ENCODE results near the gene MS4A6A. TPM values are rescaled to one million over a fixed set of nuclear protein-coding genes. Genes with fewer than 3 reads are reported as not detected.

Gene MS4A6A, protein sequence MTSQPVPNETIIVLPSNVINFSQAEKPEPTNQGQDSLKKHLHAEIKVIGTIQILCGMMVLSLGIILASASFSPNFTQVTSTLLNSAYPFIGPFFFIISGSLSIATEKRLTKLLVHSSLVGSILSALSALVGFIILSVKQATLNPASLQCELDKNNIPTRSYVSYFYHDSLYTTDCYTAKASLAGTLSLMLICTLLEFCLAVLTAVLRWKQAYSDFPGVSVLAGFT
- total RNA-seq (ENCODE audit: low replicate concordance), result not detected in 2 replicates

DNA sequence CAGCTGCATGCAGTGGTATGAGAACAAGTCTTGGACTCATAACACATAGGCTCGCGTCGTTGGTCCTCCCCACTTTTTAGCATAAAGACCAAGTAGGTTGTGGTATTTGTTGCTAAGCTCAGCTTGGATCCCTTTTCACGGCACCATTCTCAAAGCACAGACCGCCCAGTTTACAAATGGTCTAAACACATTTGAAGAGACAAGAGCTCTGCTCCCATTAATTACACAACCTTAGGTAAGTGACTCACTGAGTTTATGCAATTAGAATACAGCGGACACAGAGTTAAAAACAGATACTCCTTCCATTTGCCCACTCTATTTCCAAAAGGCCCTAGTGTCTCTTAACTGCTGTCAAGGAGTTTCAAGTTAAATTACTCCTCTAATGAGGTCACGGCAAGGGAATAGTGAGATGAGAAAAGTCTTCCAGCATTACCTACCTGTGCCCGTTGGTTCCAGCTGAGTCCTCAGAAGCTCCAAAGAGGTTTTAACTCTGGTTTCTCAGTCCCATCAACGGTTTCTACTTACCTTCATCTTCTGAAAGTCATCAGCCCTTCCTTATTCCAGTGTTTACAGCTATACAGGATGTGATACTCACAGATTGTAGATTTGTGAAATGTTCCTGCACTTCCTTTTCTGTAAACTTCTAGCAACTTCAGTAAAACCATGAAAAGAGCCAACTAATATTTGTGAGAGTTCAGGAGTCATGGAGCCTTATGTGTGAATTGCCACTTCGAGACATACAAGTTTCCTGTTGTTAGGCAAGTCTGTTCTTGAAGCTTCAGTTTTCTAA, at the start of gene MS4A6A:
TSS of gene MS4A6A (minus strand) at position 543 of the 790 bp plus-strand sequence. CDS start 1,356 bp downstream, outside the sequence.
- TF ChIP-seq, protein P1, sequence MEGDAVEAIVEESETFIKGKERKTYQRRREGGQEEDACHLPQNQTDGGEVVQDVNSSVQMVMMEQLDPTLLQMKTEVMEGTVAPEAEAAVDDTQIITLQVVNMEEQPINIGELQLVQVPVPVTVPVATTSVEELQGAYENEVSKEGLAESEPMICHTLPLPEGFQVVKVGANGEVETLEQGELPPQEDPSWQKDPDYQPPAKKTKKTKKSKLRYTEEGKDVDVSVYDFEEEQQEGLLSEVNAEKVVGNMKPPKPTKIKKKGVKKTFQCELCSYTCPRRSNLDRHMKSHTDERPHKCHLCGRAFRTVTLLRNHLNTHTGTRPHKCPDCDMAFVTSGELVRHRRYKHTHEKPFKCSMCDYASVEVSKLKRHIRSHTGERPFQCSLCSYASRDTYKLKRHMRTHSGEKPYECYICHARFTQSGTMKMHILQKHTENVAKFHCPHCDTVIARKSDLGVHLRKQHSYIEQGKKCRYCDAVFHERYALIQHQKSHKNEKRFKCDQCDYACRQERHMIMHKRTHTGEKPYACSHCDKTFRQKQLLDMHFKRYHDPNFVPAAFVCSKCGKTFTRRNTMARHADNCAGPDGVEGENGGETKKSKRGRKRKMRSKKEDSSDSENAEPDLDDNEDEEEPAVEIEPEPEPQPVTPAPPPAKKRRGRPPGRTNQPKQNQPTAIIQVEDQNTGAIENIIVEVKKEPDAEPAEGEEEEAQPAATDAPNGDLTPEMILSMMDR (IDR thresholded peaks at IDR 0.05; ENCODE audit: insufficient read depth, low read length), result no peak
- DNase-seq (ENCODE audit: low read depth), result no peak
- no peak within 1 kb of the TSS for H3K4me3 ChIP-seq (ENCODE audit: low read depth, low read length)

DNA sequence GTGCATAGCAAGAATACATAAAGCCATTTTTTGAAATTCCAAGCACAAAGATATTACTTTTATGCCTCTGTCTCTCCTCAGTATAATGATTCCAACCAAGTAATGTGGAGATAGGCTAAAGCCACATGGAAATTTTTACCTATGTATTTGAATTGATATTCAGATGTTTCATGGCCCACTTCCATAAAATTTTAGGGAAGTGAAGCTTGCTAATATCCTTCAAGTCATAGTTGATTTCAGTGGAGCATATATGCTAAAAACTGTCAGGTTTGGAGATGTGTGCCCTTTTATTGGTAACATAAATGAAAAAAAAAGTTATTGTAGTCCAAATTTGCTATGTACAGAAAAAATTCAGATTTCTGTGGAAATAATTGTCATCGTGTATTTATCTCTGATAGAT, 47.8 kb upstream of the MS4A6A start:
- TF ChIP-seq, protein P1 (IDR thresholded peaks at IDR 0.05; ENCODE audit: insufficient read depth, low read length), result no peak
- no peak overlapping the region for H3K4me3 ChIP-seq (ENCODE audit: low read depth, low read length)
- DNase-seq (ENCODE audit: low read depth), result no peak

DNA sequence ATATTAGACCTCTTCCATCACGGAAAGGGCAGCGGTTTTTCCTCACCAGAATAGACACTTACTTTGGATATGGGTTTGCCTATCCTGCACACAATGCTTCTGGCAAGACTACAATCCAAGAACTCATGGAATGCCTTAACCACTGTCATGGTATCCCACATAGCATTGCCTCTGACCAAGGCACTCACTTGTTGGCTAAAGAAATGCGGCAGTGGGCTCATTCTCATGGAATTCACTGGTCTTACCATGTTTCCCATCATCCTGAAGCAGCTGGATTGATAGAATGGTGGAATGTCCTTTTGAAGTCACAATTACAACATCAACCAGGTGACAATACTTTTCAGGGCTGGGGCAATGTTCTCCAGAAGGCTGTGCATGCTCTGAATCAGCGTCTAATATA, 39.3 kb upstream of the MS4A6A start:
- no peak for DNase-seq (ENCODE audit: low read depth)
- TF ChIP-seq, protein P1 (IDR thresholded peaks at IDR 0.05; ENCODE audit: insufficient read depth, low read length), result no peak
- H3K4me3 ChIP-seq (ENCODE audit: low read depth, low read length), result no peak overlapping the region

DNA sequence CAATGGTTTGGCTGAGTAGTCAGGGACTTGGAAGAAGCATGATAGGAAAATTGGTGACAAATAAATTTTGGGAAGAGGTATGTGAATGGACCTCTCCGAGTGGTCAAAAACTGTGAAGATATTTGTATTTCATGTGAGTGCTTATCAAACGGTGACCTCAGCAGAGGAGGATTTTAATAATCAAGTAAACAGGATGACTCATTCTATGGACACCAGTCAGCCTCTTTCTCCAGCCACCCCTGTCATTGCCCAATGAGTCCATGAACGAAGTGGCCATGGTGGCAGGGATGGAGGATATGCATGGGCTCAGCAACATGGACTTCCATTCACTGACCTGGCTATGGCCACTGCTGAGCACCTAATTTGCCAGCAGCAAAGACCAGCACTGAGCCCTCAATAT, 38.8 kb upstream of the MS4A6A start:
- DNase-seq (ENCODE audit: low read depth), result no peak
- TF ChIP-seq, protein P1 (IDR thresholded peaks at IDR 0.05; ENCODE audit: insufficient read depth, low read length), result no peak
- H3K4me3 ChIP-seq (ENCODE audit: low read depth, low read length), result no peak overlapping the region

DNA sequence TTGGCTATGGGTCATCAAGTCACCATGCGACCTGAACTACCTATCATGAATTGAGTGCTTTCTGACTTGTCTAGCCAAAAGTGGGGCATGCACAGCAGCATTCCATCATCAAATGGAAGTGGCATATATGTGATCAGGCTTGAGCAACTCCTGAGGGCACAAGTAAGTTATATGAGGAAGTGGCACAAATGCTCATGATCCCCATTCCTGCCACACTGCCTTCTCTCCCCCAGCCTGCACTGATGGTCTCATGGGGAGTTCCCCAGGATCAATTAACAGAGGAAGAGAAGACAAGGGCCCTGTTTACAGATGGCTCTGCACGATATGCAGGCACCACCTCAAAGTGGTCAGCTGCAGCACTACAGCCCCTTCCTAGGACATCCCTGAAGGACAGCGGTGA, 38.3 kb upstream of the MS4A6A start:
- TF ChIP-seq, protein P1 (IDR thresholded peaks at IDR 0.05; ENCODE audit: insufficient read depth, low read length), result no peak
- DNase-seq (ENCODE audit: low read depth), result no peak
- no peak overlapping the region for H3K4me3 ChIP-seq (ENCODE audit: low read depth, low read length)

DNA sequence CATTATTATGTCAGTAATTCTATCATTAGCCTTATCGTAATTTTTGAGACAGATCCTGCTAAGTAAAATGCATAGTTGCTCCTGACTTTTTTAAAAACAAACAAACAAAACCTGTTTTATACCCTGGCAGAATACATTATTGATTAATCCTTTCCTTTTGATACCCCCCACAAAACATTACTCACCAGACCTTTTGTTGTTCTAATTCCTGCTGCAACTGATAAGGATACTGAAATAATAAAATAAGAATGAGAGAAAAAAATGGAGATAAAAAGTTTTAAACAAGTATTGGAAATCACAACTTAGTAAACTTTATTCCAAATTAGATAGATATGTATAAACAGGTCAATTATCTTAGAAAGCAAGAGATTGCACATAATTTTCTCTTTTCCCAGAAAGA, 31.5 kb upstream of the MS4A6A start:
- TF ChIP-seq, protein P1 (IDR thresholded peaks at IDR 0.05; ENCODE audit: insufficient read depth, low read length), result no peak
- no peak for DNase-seq (ENCODE audit: low read depth)
- no peak overlapping the region for H3K4me3 ChIP-seq (ENCODE audit: low read depth, low read length)

Measured in fibroblast of the aortic adventitia (primary cell).